H1 (cell line): ENCODE data around the gene FOXA2. TPM values are rescaled to one million over a fixed set of nuclear protein-coding genes. Genes with fewer than 3 reads are reported as not detected.
A peak's percentile ranks its signal among the peaks of the same experiment; 100 is the strongest.

Experiments used
- CTCF ChIA-PET: fragments of 300-600 bp; sonication (Branson Sonifier 250); formaldehyde crosslinking; loops from one replicate; lab custom pipeline; 2021; ENCODE audit not compliant: partially characterized antibody; lab: Charles Lee
- POLR2A ChIA-PET: fragments of 300-600 bp; sonication (Branson Sonifier 250); formaldehyde crosslinking; loops from one replicate; lab custom pipeline; 2021; ENCODE audit warnings: inconsistent platforms; ENCODE audit not compliant: partially characterized antibody; lab: Charles Lee
- DNase-seq, 2 experiments: peaks; one replicate each; pipeline versions ENCODE4 v3.0.0 to v3.0.0-alpha.2; 2010 to 2022; ENCODE audit warnings: low spot score in 2 of 2, low read depth in 1 of 2, mixed read lengths in 1 of 2
- FAIRE-seq: peaks from 2 replicates; lab custom pipeline; 2011; peaks lifted over from hg19 to GRCh38; lab: Jason Lieb, UNC
- H2AFZ ChIP-seq: 2 replicates; pipeline ENCODE4 v1.8.1; 2012; ENCODE audit warnings: low read length, inconsistent platforms
- H2AK5ac ChIP-seq: 2 replicates; pipeline ENCODE4 v1.6.1; 2013; ENCODE audit warnings: low read depth, low read length
- H2BK120ac ChIP-seq: replicated peaks from 2 replicates; pipeline ENCODE3; 2013; ENCODE audit warnings: low read depth, low read length, inconsistent platforms
- H2BK12ac ChIP-seq: 2 replicates; pipeline ENCODE4 v1.6.1; 2013; ENCODE audit warnings: low read depth, low read length
- H2BK15ac ChIP-seq: 2 replicates; pipeline ENCODE4 v1.6.1; 2013; ENCODE audit warnings: low read length
- H2BK20ac ChIP-seq: 2 replicates; pipeline ENCODE4 v1.6.1; 2013; ENCODE audit warnings: low read length
- H2BK5ac ChIP-seq: 2 replicates; pipeline ENCODE4 v1.6.1; 2013; ENCODE audit warnings: low read depth, low read length
- H3K14ac ChIP-seq: 2 replicates; pipeline ENCODE4 v1.6.1; 2013; ENCODE audit warnings: inconsistent platforms; ENCODE audit not compliant: insufficient read length
- H3K18ac ChIP-seq: 2 replicates; pipeline ENCODE4 v1.6.1; 2013; ENCODE audit warnings: low read length; ENCODE audit errors: extremely low read depth
- H3K23ac ChIP-seq: 2 replicates; pipeline ENCODE4 v1.6.1; 2013; ENCODE audit warnings: inconsistent platforms; ENCODE audit not compliant: insufficient read length
- H3K23me2 ChIP-seq: 2 replicates; pipeline ENCODE4 v1.6.1; 2013; ENCODE audit warnings: low read depth, low read length
- H3K27ac ChIP-seq: 2 replicates; pipeline ENCODE4 v1.6.1; 2011; ENCODE audit warnings: low read depth, low read length, inconsistent platforms
- H3K27me3 ChIP-seq, 4 experiments: replicated peaks in 1 of 4; 1 replicate in 1 of 4; 2 replicates in 3 of 4; pipeline versions ENCODE4 v1.6.1 to v1.8.1; 2011 to 2013; ENCODE audit warnings: low read length in 3 of 4, mild to moderate bottlenecking in 3 of 4, inconsistent platforms in 2 of 4, mixed read lengths in 2 of 4, moderate library complexity in 1 of 4; ENCODE audit not compliant: control insufficient read depth in 3 of 4, insufficient read depth in 3 of 4; ENCODE audit errors: extremely low read depth in 1 of 4
- H3K36me3 ChIP-seq, 4 experiments: 2 replicates each; pipeline versions ENCODE4 v1.6.1 to v1.8.1; 2011 to 2013; ENCODE audit warnings: mild to moderate bottlenecking in 4 of 4, low read length in 3 of 4, moderate library complexity in 2 of 4, control low read depth in 1 of 4, inconsistent platforms in 1 of 4; ENCODE audit not compliant: insufficient read depth in 4 of 4, control insufficient read depth in 2 of 4
- H3K4ac ChIP-seq: replicated peaks from 2 replicates; pipeline ENCODE3; 2013; ENCODE audit warnings: low read length, low read depth, mixed read lengths, inconsistent platforms; ENCODE audit not compliant: insufficient read length
- H3K4me1 ChIP-seq, 4 experiments: replicated peaks in 1 of 4; 1 replicate in 1 of 4; 2 replicates in 3 of 4; pipeline versions ENCODE4 v1.6.1 to v1.8.1; 2011 to 2013; ENCODE audit warnings: low read length in 3 of 4, inconsistent platforms in 2 of 4, mixed read lengths in 1 of 4; ENCODE audit not compliant: insufficient read depth in 4 of 4, control insufficient read depth in 3 of 4
- H3K4me2 ChIP-seq, 2 experiments: 2 replicates each; pipeline versions ENCODE4 v1.6.1 to v1.8.1; 2011 to 2013; ENCODE audit warnings: low read depth in 2 of 2, low read length in 2 of 2, control low read depth in 1 of 2, inconsistent platforms in 1 of 2, mild to moderate bottlenecking in 1 of 2; ENCODE audit not compliant: insufficient read depth in 1 of 2
- H3K4me3 ChIP-seq, 4 experiments: fragments of 200-600, 300-600 bp in 1 of 4; sonication (generic), shearing (Covaris generic), sonication (Bioruptor Twin) in 1 of 4; 2 replicates each; pipeline versions ENCODE4 v1.5.1 to v1.8.1; 2011 to 2016; ENCODE audit warnings: low read length in 4 of 4, low read depth in 3 of 4, control low read depth in 2 of 4, inconsistent platforms in 2 of 4, mild to moderate bottlenecking in 2 of 4, mixed read lengths in 1 of 4, moderate library complexity in 1 of 4; ENCODE audit not compliant: insufficient read depth in 2 of 4; ENCODE audit errors: extremely low read depth in 1 of 4
- H3K56ac ChIP-seq: replicated peaks from 2 replicates; pipeline ENCODE3; 2013; ENCODE audit warnings: low read depth, mild to moderate bottlenecking, mixed read lengths, low read length, inconsistent platforms; ENCODE audit not compliant: insufficient read length
- H3K79me1 ChIP-seq: 2 replicates; pipeline ENCODE4 v1.6.1; 2013; ENCODE audit warnings: low read depth, low read length, control low read depth
- H3K79me2 ChIP-seq, 2 experiments: 2 replicates each; pipeline versions ENCODE4 v1.6.1 to v1.8.1; 2012 to 2013; ENCODE audit warnings: low read length in 2 of 2, mild to moderate bottlenecking in 2 of 2, inconsistent platforms in 1 of 2; ENCODE audit not compliant: insufficient read depth in 2 of 2, control insufficient read depth in 1 of 2
- H3K9ac ChIP-seq, 4 experiments: replicated peaks in 1 of 4; 1 replicate in 1 of 4; 2 replicates in 3 of 4; pipeline versions ENCODE4 v1.6.1 to v1.8.1; 2011 to 2013; ENCODE audit warnings: low read depth in 3 of 4, low read length in 3 of 4, control low read depth in 2 of 4, mild to moderate bottlenecking in 2 of 4, moderate library complexity in 2 of 4, inconsistent platforms in 1 of 4; ENCODE audit errors: extremely low read depth in 1 of 4
- H3K9me3 ChIP-seq, 2 experiments: 2 replicates each; pipeline versions ENCODE4 v1.6.1 to v1.8.1; 2012 to 2013; ENCODE audit warnings: mild to moderate bottlenecking in 2 of 2, moderate library complexity in 2 of 2, control low read depth in 1 of 2, inconsistent platforms in 1 of 2, low read depth in 1 of 2, low read length in 1 of 2, mixed read lengths in 1 of 2; ENCODE audit not compliant: insufficient read depth in 2 of 2
- H4K20me1 ChIP-seq, 2 experiments: replicated peaks in 1 of 2; 2 replicates each; pipeline versions ENCODE3 to v1.8.1; 2011 to 2013; ENCODE audit warnings: inconsistent platforms in 2 of 2, low read length in 2 of 2, mild to moderate bottlenecking in 1 of 2; ENCODE audit not compliant: insufficient read depth in 2 of 2, control insufficient read depth in 1 of 2
- H4K5ac ChIP-seq: 2 replicates; pipeline ENCODE4 v1.6.1; 2013; ENCODE audit warnings: low read length, low read depth, mixed read lengths, inconsistent platforms; ENCODE audit not compliant: insufficient read length
- H4K8ac ChIP-seq: 2 replicates; pipeline ENCODE4 v1.8.0; 2013; ENCODE audit warnings: mild to moderate bottlenecking, moderate library complexity, low read length, inconsistent platforms; ENCODE audit not compliant: insufficient read depth; ENCODE audit errors: extremely low read depth
- H4K91ac ChIP-seq: replicated peaks from 2 replicates; pipeline ENCODE3; 2013; ENCODE audit warnings: low read length, mixed read lengths, inconsistent platforms; ENCODE audit not compliant: insufficient read length
- CEBPB ChIP-seq: IDR thresholded peaks from 2 replicates; pipeline ENCODE4 v1.6.1; 2012; ENCODE audit warnings: low read depth, low read length
- RNF2 ChIP-seq: fragments of 200-900, 300-1000 bp; sonication (generic); IDR thresholded peaks from 2 replicates; pipeline ENCODE4 v1.7.1; 2016; ENCODE audit warnings: borderline replicate concordance, low read depth, mild to moderate bottlenecking, antibody characterized with exemption, low read length; ENCODE audit not compliant: poor library complexity, severe bottlenecking; ENCODE audit errors: missing control alignments
- WGBS, 2 experiments: shearing (Covaris generic) in 1 of 2; methylation state at CpG; one replicate each; pipeline versions ENCODE4 v1.1.6 to v1.1.7; 2013 to 2015; ENCODE audit warnings: low lambda C conversion rate in 2 of 2, mixed read lengths in 2 of 2, inconsistent platforms in 1 of 2, low coverage in 1 of 2, missing lambda C conversion rate in 1 of 2; ENCODE audit not compliant: insufficient replicate concordance in 2 of 2, insufficient coverage in 1 of 2, insufficient read length in 1 of 2; ENCODE audit errors: extremely low coverage in 1 of 2, missing lambda C conversion rate in 1 of 2; 5-methylcytosine and 5-hydroxymethylcytosine counted together
- polyA plus RNA-seq, 7 experiments: library from polyadenylated mRNA; depleted of rRNA in 3 of 7; stranded (reverse) in 5 of 7; unstranded in 2 of 7; fragments of >200 nt in 5 of 7; fragments of 200-250 nt in 2 of 7; gene quantifications; 1 replicate in 5 of 7; 2 replicates in 1 of 7; 4 replicates in 1 of 7; pipeline versions ENCODE4 v1.2.1 to v1.2.3, GENCODE V29; 2011 to 2013; ENCODE audit warnings: missing spikeins in 2 of 7, mixed read lengths in 2 of 7
- total RNA-seq: library from RNA; stranded (reverse); fragmentation: NEBNext Ultra II Directional; extraction: Animal tissue kit (Norgen Biotek cat#: 25700); gene quantifications from 2 replicates; pipeline ENCODE4 v1.2.1, GENCODE V29; 2021

The FOXA2 gene
- total and polyA plus RNA-seq, 2 of the 8 experiments (the other 6 are each of a cell fraction or from before 2014, with no cell fraction given), result not detected

- Histone ChIP-seq H3K4me2 (peak overlapping the region in 1 of 2 experiments; percentile 1; a peak in 1 of 4 replicates), H4K20me1 (peaks cover 18 to 28% of the 10 kb centered on the region in 2 experiments), H3K4me3 (no peak overlapping the region), H3K27ac (no peak overlapping the region), H3K23ac (no peak overlapping the region), H4K91ac (no peak overlapping the region), H3K79me1 (no peaks in the 10 kb centered on the region), H3K27me3 (peaks cover 90 to 99% (median 95%) of the 10 kb centered on the region in 4 experiments), H3K4ac (no peak overlapping the region), H3K18ac (no peak overlapping the region), H3K79me2 (no peaks in the 10 kb centered on the region), H4K8ac (no peak overlapping the region), H3K56ac (no peak overlapping the region), H3K4me1 (peaks cover 11 to 40% (median 21%) of the 10 kb centered on the region in 4 experiments), H2BK5ac (no peak overlapping the region), H3K36me3 (peaks cover 0 to 4% (median 0%) of the 10 kb centered on the region in 4 experiments; a peak in 1 of 8 replicates), H2BK15ac (no peak overlapping the region), H2AFZ (no peak overlapping the region), H3K9me3 (no peaks in the 10 kb centered on the region), H3K14ac (no peak overlapping the region), H3K9ac (no peak overlapping the region), H3K23me2 (peaks cover 3% of the 10 kb centered on the region; the same call in 1 of the 2 replicates), H2AK5ac (no peak overlapping the region), H2BK20ac (no peak overlapping the region), H4K5ac (no peak overlapping the region), H2BK12ac (no peak overlapping the region), H2BK120ac (no peak overlapping the region)
- FAIRE-seq, result no peak
- CTCF ChIA-PET, result interaction anchor here (0.7 to 8.4 kb wide), 12 partner anchors 10 to 872 kb away, joined by 3 to 69 read pairs (median 4); partner anchors contain the start of gene FOXA2
- WGBS, 2 experiments, result 9% methylated on average over 4 of the region's 4 CpGs; no CpG with 5 or more reads in 1 of the 2 experiments
- no peak for DNase-seq
- TF ChIP-seq CEBPB (no peak), RNF2 (peak; percentile 25)
- POLR2A ChIA-PET, result interaction anchor here (1.2 to 1.3 kb wide), 2 partner anchors 10 to 12 kb away, joined by 3 to 4 read pairs; partner anchors contain the start of gene FOXA2
Measured at GRCh38 chr20:22574545-22575086, 9.8 kb downstream of the FOXA2 start.
